Transverse colon (tissue), 4 donors: Measurements from ENCODE around the gene ATP8B2. TPM values are rescaled to one million over a fixed set of nuclear protein-coding genes. Genes with fewer than 3 reads are reported as not detected.

ENCODE experiments used
- DNase-seq: peaks from one replicate; pipeline ENCODE4 v3.0.0-alpha.2; 2019
- H3K27ac ChIP-seq, 4 donors: fragments of 200-600 bp; sonication (generic); 2 replicates each; pipeline ENCODE4 v1.5.1; 2016 to 2018; ENCODE audit warnings: inconsistent platforms in 4 of 4
- H3K27me3 ChIP-seq: fragments of 200-600 bp; sonication (generic); 2 replicates; pipeline ENCODE4 v1.5.1; 2017; ENCODE audit warnings: inconsistent platforms
- H3K36me3 ChIP-seq, 4 donors: fragments of 200-600 bp; sonication (generic); 2 replicates each; pipeline ENCODE4 v1.5.1; 2017 to 2019; ENCODE audit warnings: inconsistent platforms in 4 of 4
- H3K4me1 ChIP-seq, 4 donors: fragments of 200-600 bp; sonication (generic); 2 replicates each; pipeline ENCODE4 v1.5.1; 2017 to 2020; ENCODE audit warnings: inconsistent platforms in 4 of 4
- H3K4me3 ChIP-seq, 4 donors: fragments of 200-600 bp; sonication (generic); 1 replicate in 1 of 4; 2 replicates in 3 of 4; pipeline versions ENCODE4 v1.5.1 to v1.6.1; 2017 to 2019; ENCODE audit warnings: inconsistent platforms in 4 of 4
- H3K9me3 ChIP-seq, 2 donors: fragments of 200-600 bp; sonication (generic); 2 replicates each; pipeline ENCODE4 v1.5.1; 2017 to 2019; ENCODE audit warnings: inconsistent platforms in 2 of 2
- EP300 ChIP-seq: sonication (generic); formaldehyde crosslinking; IDR thresholded peaks from one replicate; pipeline ENCODE4 v1.6.1; 2017; ENCODE audit warnings: antibody characterized with exemption, low read depth
- POLR2A ChIP-seq: fragments of 450-650 bp; IDR thresholded peaks from one replicate; pipeline ENCODE4 v1.6.1; 2016; ENCODE audit warnings: antibody characterized with exemption, mild to moderate bottlenecking, moderate library complexity
- POLR2AphosphoS5 ChIP-seq, 3 donors: sonication (generic); formaldehyde crosslinking; IDR thresholded peaks; one replicate each; pipeline ENCODE4 v1.6.1; 2016; ENCODE audit warnings: antibody characterized with exemption in 3 of 3
- WGBS, 2 donors: methylation state at CpG; one replicate each; pipeline ENCODE4 v1.1.5; 2018; ENCODE audit warnings: low coverage in 1 of 2; 5-methylcytosine and 5-hydroxymethylcytosine counted together
- in situ Hi-C, 4 donors: fragments of 200-750 bp; cut with MboI; loops; one replicate each; pipeline versions ENCODE4 v1.15.0 to v1.15.1; 2017; ENCODE audit warnings: low sequenced_read_pairs in 3 of 4, low pct_ligation_motif_present in 1 of 4, low pct_unique_long_range_greater_than_20kb in 1 of 4
- intact Hi-C: fragments of 100-400 bp; cut with DNase I; formaldehyde crosslinking; loops from one replicate; pipeline ENCODE4 v1.15.1; 2023; ENCODE audit warnings: low total_unique reads
- small RNA-seq, 4 donors: library from RNA; depleted of rRNA; stranded (forward); fragments of <200 nt; gene quantifications; one replicate each; pipeline ENCODE3, GENCODE V24; 2016
- total RNA-seq, 4 donors: library from RNA; depleted of rRNA; stranded (reverse); fragments of >200 nt; gene quantifications; one replicate each; pipeline ENCODE4 v1.1.0, GENCODE V29; 2016
- TF ChIP-seq, protein P1 (sequence below), 5 experiments: fragments of 200-600 bp in 3 of 5; fragments of 450-650 bp in 2 of 5; sonication (generic) in 3 of 5; IDR thresholded peaks; 1 replicate in 2 of 5; 2 replicates in 3 of 5; pipeline ENCODE4 v1.5.1; 2016 to 2017; ENCODE audit warnings: antibody characterized with exemption in 5 of 5, inconsistent platforms in 3 of 5, mild to moderate bottlenecking in 2 of 5, moderate library complexity in 1 of 5

ATP8B2 gene
- total RNA-seq, 4 donors from 2014 or later: 6.0 to 78.6 (median 24.9) TPM

DNA sequence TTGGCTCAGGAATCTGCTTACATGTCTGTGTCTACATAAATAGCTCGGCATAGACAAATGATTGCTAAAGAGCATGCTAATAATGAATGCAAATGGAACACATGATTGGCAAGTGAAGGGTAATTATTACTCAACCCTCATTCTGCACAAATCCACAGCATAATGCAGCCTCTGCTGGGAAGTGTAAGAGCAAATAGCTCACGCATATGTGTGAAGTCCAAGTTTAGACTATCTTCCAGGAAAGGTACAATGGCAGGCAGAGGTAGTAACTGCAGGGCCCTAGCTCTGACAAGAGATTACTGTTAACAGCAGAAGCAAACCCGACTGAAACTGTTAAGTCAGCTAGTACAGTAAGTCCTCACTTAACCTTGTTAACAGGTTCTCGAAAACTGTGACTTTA lies 72.8 kb downstream of the ATP8B2 start:
- intact Hi-C loops (no loop called here), in situ Hi-C loops (no loop called here)
- H3K4me1 ChIP-seq: no peaks in the 10 kb centered on the region
- no peak for DNase-seq
- no peaks in the 10 kb centered on the region for H3K9me3 ChIP-seq
- TF ChIP-seq, protein P1, sequence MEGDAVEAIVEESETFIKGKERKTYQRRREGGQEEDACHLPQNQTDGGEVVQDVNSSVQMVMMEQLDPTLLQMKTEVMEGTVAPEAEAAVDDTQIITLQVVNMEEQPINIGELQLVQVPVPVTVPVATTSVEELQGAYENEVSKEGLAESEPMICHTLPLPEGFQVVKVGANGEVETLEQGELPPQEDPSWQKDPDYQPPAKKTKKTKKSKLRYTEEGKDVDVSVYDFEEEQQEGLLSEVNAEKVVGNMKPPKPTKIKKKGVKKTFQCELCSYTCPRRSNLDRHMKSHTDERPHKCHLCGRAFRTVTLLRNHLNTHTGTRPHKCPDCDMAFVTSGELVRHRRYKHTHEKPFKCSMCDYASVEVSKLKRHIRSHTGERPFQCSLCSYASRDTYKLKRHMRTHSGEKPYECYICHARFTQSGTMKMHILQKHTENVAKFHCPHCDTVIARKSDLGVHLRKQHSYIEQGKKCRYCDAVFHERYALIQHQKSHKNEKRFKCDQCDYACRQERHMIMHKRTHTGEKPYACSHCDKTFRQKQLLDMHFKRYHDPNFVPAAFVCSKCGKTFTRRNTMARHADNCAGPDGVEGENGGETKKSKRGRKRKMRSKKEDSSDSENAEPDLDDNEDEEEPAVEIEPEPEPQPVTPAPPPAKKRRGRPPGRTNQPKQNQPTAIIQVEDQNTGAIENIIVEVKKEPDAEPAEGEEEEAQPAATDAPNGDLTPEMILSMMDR (IDR thresholded peaks at IDR 0.05): no peak
- TF ChIP-seq POLR2AphosphoS5 (IDR thresholded peaks at IDR 0.05): no peak
- no peak for TF ChIP-seq EP300
- TF ChIP-seq POLR2A: no peak
- H3K4me3 ChIP-seq: no peak overlapping the region
- no peaks in the 10 kb centered on the region for H3K36me3 ChIP-seq
- H3K27me3 ChIP-seq: no peaks in the 10 kb centered on the region
- WGBS, 2 donors: 69 to 88% methylated on average over 3 to 4 of the region's 4 CpGs
- H3K27ac ChIP-seq: no peak overlapping the region

DNA sequence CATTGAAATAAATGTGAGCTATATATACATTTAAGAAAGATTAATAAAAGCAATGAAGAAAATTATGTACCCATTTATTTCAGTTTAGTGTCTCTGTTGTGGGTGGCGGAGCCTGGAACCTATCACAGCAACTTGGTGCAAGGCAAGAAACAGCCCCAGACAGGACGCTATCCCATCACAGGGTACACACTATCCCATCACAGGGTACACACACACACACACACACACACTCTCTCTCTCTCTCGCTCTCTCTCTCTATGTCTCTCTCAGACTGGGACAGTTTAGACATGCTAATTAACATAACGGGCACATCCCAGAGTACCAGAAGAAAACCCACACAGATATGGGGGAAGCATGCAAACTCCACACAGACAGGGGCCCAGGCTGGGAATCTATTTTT lies 73.4 kb downstream of the ATP8B2 start:
- H3K9me3 ChIP-seq: no peaks in the 10 kb centered on the region
- no peak overlapping the region for H3K27ac ChIP-seq
- intact Hi-C loops (no loop called here), in situ Hi-C loops (no loop called here)
- H3K36me3 ChIP-seq: no peaks in the 10 kb centered on the region
- DNase-seq: no peak
- TF ChIP-seq POLR2AphosphoS5 (IDR thresholded peaks at IDR 0.05) (no peak), POLR2A (no peak), EP300 (no peak)
- TF ChIP-seq, protein P1 (IDR thresholded peaks at IDR 0.05): no peak
- 95 to 100% methylated on average over 1 to 4 of the region's 4 CpGs for WGBS, 2 donors
- no peaks in the 10 kb centered on the region for H3K27me3 ChIP-seq
- no peak overlapping the region for H3K4me3 ChIP-seq
- H3K4me1 ChIP-seq: peaks cover 0 to 1% (median 0%) of the 10 kb centered on the region in 4 donors

DNA sequence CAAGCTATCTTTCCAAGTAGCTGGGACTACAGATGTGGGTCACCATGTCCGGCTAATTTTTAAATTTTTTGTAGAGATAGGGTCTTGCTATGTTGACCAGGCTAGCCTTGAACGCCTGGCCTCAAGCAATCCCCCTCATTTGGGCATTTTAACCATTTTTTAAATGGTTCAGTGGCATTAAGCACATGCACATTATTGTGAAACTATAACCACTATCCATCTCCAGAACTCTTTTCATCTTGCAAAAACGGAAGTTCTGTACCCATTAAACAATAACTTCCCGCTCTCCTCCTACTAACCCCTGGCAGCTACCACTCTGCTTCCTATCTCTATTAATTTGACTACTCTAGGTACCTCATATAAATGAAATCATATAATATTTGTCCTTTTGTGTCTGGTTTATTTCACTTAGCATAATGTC lies 75.1 kb downstream of the ATP8B2 start:
- no peak for DNase-seq
- WGBS, 2 donors: 78% methylated on average over 4 of the region's 4 CpGs

More for the DNA sequence above, 75.1 kb downstream of the ATP8B2 start:
- Histone ChIP-seq H3K36me3 (no peaks in the 10 kb centered on the region), H3K27ac (no peak overlapping the region), H3K27me3 (no peaks in the 10 kb centered on the region), H3K4me3 (no peak overlapping the region), H3K4me1 (peaks cover 5 to 13% (median 8%) of the 10 kb centered on the region in 4 donors), H3K9me3 (no peaks in the 10 kb centered on the region)
- TF ChIP-seq EP300: no peak
- no peak for TF ChIP-seq POLR2AphosphoS5 (IDR thresholded peaks at IDR 0.05)
- TF ChIP-seq POLR2A: no peak
- TF ChIP-seq, protein P1 (IDR thresholded peaks at IDR 0.05): no peak
- intact Hi-C loops (no loop called here), in situ Hi-C loops (loop anchor here in 2 of 4 donors (10.0 kb wide), 1 partner anchor 74 kb away; no protein-coding TSS in a partner anchor)

Small RNA genes lying within 50 kb of the gene (small RNA-seq; reads per million reads assigned to genes)
- gene RF00273: 0 to 0.18 (median 0) reads per million in 4 donors
- gene RNU6-121P: 0 reads per million in 4 donors
- 0 reads per million in 4 donors for gene RNU6-239P
- 0 reads per million in 4 donors for gene RNU7-57P

Other genes starting within 250 kb of the ATP8B2 start
- not detected for gene NUP210L, start 170.5 kb upstream of the ATP8B2 start, total RNA-seq
- 100 to 1,000 TPM; 208 to 434 (median 324) TPM for gene TPM3, start 133.4 kb upstream of the ATP8B2 start, total RNA-seq
- not detected for gene CFAP141, start 119.2 kb upstream of the ATP8B2 start, total RNA-seq
- gene UBAP2L, start 104.6 kb upstream of the ATP8B2 start, total RNA-seq: 10 to 100 TPM; 42.4 to 62.0 (median 50.6) TPM
- 10 to 100 TPM; 44.5 to 87.1 (median 74.1) TPM for gene HAX1, start 52.9 kb upstream of the ATP8B2 start, total RNA-seq
- gene AQP10, start 4.4 kb upstream of the ATP8B2 start, total RNA-seq: not detected
- 100 to 1,000 TPM in 1 of 4 donors, 10 to 100 TPM in 3; 10.7 to 107 (median 77.3) TPM for gene IL6R, start 79.8 kb downstream of the ATP8B2 start, total RNA-seq
- 1 to 10 TPM in 1 of 4 donors, under 1 TPM in 1, not detected in 2; 0.96 to 3.3 TPM for gene TDRD10, start 176.7 kb downstream of the ATP8B2 start, total RNA-seq
- 10 to 100 TPM in 1 of 4 donors, 1 to 10 TPM in 3; 5.2 to 15.0 (median 6.7) TPM for gene SHE, start 176.9 kb downstream of the ATP8B2 start, total RNA-seq
- gene UBE2Q1, start 233.1 kb downstream of the ATP8B2 start, total RNA-seq: 10 to 100 TPM; 10.1 to 33.9 (median 26.6) TPM
- gene CHRNB2, start 242.3 kb downstream of the ATP8B2 start, total RNA-seq: under 1 TPM in 2 of 4 donors, not detected in 2; 0.32 to 0.82 TPM